Calu3 (cell line): ENCODE results near the gene ADAM11. TPM values are rescaled to one million over a fixed set of nuclear protein-coding genes. Genes with fewer than 3 reads are reported as not detected.
"Not testable (repeated sequence)": the region's sequence is repeated elsewhere in the genome, so short reads cannot be mapped to it uniquely, and the experiment has no call there.

Source experiments
- BruUV-seq: library from RNA; stranded (reverse); fragments of 400-500 nt; replicated peaks from 2 replicates; lab custom pipeline; 2021; lab: Mats Ljungman, UMichigan
- CTCF ChIA-PET: fragments of 300-600 bp; sonication (Branson Sonifier 250); formaldehyde crosslinking; loops from one replicate; lab custom pipeline; 2022; ENCODE audit warnings: antibody characterized with exemption; lab: Charles Lee
- DNase-seq: peaks from one replicate; pipeline ENCODE4 v3.0.0; 2022
- H3K27ac Mint-ChIP-seq: one replicate; pipeline ENCODE4 v1.8.0; 2022; ENCODE audit warnings: mixed read lengths; ENCODE audit not compliant: unreplicated experiment
- H3K27me3 Mint-ChIP-seq: one replicate; pipeline ENCODE4 v1.8.0; 2022; ENCODE audit warnings: mixed read lengths; ENCODE audit not compliant: unreplicated experiment
- H3K36me3 Mint-ChIP-seq: one replicate; pipeline ENCODE4 v1.8.0; 2022; ENCODE audit warnings: mild to moderate bottlenecking, moderate library complexity, mixed read lengths; ENCODE audit not compliant: insufficient read depth, unreplicated experiment
- H3K4me1 Mint-ChIP-seq: one replicate; pipeline ENCODE4 v1.8.0; 2022; ENCODE audit warnings: mild to moderate bottlenecking, low read depth, mixed read lengths; ENCODE audit not compliant: unreplicated experiment
- H3K4me3 Mint-ChIP-seq: one replicate; pipeline ENCODE4 v1.8.0; 2022; ENCODE audit warnings: mild to moderate bottlenecking, low read depth, moderate library complexity, mixed read lengths; ENCODE audit not compliant: unreplicated experiment
- H3K9me3 Mint-ChIP-seq: one replicate; pipeline ENCODE4 v1.8.0; 2022; ENCODE audit warnings: low read depth, mixed read lengths; ENCODE audit not compliant: unreplicated experiment
- intact Hi-C: fragments of 100-400 bp; cut with micrococcal nuclease; formaldehyde crosslinking; loops from one replicate; pipeline ENCODE4 v1.10.0; 2022; ENCODE audit not compliant: unreplicated experiment
- total RNA-seq: library from RNA; stranded (reverse); gene quantifications from 2 replicates; pipeline ENCODE4 v1.2.3, GENCODE V29; 2022
- TF ChIP-seq, protein P1 (sequence below): fragments of 200-600 bp; IDR thresholded peaks from one replicate; pipeline ENCODE4 v1.8.0; 2022; ENCODE audit warnings: antibody characterized with exemption; ENCODE audit not compliant: unreplicated experiment

The ADAM11 gene
- total RNA-seq, 1 experiment from 2014 or later, result 0.57 TPM

DNA sequence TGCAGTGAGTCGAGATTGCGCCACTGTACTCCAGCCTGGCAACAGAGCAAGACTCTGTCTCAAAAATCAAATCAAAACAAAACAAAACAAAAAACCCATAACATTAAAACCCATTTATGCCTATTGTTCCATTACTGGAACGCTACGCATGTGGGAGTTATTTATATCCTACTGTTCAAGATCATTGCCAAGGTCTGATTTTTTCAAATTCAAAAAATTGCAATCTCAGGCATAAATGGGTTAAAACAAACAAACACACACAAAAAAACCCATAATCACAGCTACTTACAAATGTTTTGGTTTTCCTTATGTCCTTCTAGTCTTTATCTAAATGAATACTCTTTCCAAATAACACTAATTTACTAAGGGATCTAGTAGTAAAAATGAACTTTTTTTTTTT lies 53.5 kb downstream of the ADAM11 start:
- CTCF ChIA-PET, result no interaction called here
- peaks cover 18% of the 10 kb centered on the region for H3K36me3 Mint-ChIP-seq

DNA sequence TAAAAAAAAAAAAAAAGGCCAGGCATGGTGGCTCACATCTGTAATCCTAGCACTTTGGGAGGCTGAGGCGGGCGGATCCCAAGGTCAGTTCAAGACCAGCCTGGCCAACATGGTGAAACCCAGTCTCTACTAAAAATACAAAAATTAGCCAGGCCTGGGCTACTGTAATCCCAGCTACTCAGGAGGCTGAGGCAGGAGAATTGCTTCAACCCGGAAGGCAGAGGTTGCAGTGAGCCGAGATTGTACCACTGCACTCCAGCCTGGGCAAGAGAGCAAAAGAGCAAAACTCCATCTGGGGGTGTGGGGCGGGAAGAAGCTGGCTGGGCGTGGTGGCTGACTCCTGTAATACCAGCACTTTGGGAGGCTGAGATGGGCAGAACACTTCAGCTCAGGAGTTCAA lies 59.7 kb downstream of the ADAM11 start:
- BruUV-seq, H3K9me3 Mint-ChIP-seq, DNase-seq, H3K27me3 Mint-ChIP-seq, H3K4me3 Mint-ChIP-seq, intact Hi-C loops, H3K27ac Mint-ChIP-seq: not testable (repeated sequence)
- H3K4me1 Mint-ChIP-seq, result peaks cover 63% of the 10 kb centered on the region
- CTCF ChIA-PET, result interaction anchor here (0.7 kb wide), 1 partner anchor 58 kb away, joined by 5 read pairs; no protein-coding TSS in a partner anchor
- H3K36me3 Mint-ChIP-seq, result peaks cover 47% of the 10 kb centered on the region

More for the DNA sequence above, 53.5 kb downstream of the ADAM11 start:
- no peak overlapping the region for H3K27ac Mint-ChIP-seq
- BruUV-seq, result no TSS peak
- H3K4me1 Mint-ChIP-seq, result peaks cover 47% of the 10 kb centered on the region
- TF ChIP-seq, protein P1, sequence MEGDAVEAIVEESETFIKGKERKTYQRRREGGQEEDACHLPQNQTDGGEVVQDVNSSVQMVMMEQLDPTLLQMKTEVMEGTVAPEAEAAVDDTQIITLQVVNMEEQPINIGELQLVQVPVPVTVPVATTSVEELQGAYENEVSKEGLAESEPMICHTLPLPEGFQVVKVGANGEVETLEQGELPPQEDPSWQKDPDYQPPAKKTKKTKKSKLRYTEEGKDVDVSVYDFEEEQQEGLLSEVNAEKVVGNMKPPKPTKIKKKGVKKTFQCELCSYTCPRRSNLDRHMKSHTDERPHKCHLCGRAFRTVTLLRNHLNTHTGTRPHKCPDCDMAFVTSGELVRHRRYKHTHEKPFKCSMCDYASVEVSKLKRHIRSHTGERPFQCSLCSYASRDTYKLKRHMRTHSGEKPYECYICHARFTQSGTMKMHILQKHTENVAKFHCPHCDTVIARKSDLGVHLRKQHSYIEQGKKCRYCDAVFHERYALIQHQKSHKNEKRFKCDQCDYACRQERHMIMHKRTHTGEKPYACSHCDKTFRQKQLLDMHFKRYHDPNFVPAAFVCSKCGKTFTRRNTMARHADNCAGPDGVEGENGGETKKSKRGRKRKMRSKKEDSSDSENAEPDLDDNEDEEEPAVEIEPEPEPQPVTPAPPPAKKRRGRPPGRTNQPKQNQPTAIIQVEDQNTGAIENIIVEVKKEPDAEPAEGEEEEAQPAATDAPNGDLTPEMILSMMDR, result no peak
- intact Hi-C loops, result no loop called here
- H3K4me3 Mint-ChIP-seq, result no peak overlapping the region
- DNase-seq, result no peak
- H3K9me3 Mint-ChIP-seq, result no peaks in the 10 kb centered on the region
- no peaks in the 10 kb centered on the region for H3K27me3 Mint-ChIP-seq

DNA sequence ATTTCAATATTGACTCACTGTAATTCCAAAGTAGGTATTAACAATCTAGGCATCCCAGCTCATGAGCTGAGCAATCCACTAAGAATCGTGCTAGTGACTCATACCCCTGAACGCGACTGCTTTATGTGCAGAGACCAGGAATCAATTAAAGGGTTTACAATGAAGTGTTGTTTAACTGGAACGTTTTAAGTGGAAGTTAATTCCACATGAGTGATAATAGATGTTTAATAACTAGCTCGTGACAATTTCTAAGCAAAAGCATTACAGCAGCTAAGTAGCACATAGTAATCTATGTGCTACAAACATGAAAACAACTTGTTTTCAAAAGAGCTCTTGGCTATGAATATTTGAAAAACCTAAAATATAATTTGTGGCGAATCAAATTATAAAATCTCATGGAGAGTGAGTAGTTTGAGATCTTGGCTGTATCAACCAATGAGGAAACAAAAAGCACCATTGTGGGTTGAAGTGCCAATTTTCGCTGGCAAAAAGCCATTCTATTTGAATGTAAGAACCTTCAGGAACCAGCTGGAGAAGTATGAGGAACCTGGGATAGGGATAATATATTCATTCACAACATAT lies 61.9 kb downstream of the ADAM11 start:
- CTCF ChIA-PET, result interaction anchor here (0.6 to 2.1 kb wide), 8 partner anchors 8 to 1452 kb away, joined by 3 to 13 read pairs (median 5); partner anchors contain the start of gene EFTUD2
- Mint-ChIP-seq H3K27ac (peak overlapping the region; percentile 81), H3K4me1 (peaks cover 54% of the 10 kb centered on the region), H3K9me3 (no peaks in the 10 kb centered on the region), H3K4me3 (peak overlapping the region; percentile 43), H3K36me3 (peaks cover 39% of the 10 kb centered on the region), H3K27me3 (no peaks in the 10 kb centered on the region)
- TF ChIP-seq, protein P1, result no peak
- TSS peak; percentile 4 for BruUV-seq
- DNase-seq, result peak; percentile 74
- intact Hi-C loops, result no loop called here

DNA sequence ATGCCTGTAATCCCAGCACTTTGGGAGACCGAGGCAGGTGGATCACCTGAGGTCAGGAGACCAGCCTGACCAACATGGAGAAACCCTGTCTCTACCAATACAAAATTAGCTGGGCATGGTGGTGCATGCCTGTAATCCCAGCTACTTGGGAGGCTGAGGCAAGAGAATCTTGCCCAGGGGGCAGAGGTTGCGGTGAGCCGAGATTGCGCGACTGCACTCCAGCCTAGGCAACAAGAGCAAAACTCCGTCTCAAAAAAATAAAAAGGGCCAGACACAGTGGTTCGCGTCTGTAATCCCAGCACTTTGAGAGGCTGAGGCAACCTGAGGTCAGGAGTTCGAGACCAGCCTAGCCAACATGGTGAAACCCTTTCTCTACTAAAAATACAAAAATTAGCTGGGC lies 66.4 kb downstream of the ADAM11 start:
- H3K4me3 Mint-ChIP-seq, H3K27me3 Mint-ChIP-seq, H3K27ac Mint-ChIP-seq, H3K9me3 Mint-ChIP-seq, DNase-seq, BruUV-seq, CTCF ChIA-PET: not testable (repeated sequence)
- Mint-ChIP-seq H3K36me3 (peaks cover 41% of the 10 kb centered on the region), H3K4me1 (peaks cover 43% of the 10 kb centered on the region)
- intact Hi-C loops, result loop anchor here (5.0 kb wide), 1 partner anchor 42 kb away; no protein-coding TSS in a partner anchor

DNA sequence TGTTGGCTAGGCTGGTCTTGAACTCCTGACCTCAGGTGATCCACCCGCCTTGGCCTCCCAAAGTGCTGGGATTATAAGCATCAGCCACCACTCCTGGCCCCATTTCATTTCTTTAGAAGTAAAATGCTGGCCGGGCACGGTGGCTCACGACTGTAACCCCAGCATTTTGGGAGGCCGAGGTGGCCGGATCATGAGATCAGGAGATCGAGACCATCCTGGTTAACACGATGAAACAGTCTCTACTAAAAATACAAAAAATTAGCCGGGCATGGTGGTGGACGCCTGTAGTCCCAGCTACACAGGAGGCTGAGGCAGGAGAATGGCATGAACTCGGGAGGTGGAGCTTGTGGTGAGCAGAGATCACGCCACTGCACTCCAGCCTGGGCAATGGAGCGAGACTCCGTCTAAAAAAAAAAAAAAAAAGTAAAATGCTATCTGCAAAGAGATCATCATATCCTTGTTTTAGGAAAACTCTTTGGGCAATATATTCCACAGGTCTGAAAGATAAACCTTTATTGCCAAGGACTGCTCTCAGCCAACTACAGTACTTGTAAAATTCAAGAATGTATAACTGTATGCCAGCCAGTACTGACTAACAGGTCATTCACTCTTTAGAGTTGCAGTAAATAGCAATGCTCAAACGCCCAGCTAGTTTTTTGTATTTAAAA lies 67.5 kb downstream of the ADAM11 start:
- BruUV-seq, result no TSS peak
- Mint-ChIP-seq H3K4me3 (peak overlapping the region; percentile 30), H3K27ac (no peak overlapping the region), H3K27me3 (no peaks in the 10 kb centered on the region), H3K9me3 (no peaks in the 10 kb centered on the region), H3K4me1 (peaks cover 37% of the 10 kb centered on the region), H3K36me3 (peaks cover 37% of the 10 kb centered on the region)
- CTCF ChIA-PET, result no interaction called here
- TF ChIP-seq, protein P1, result no peak
- intact Hi-C loops, result loop anchor here (5.0 kb wide), 1 partner anchor 41 kb away; no protein-coding TSS in a partner anchor
- no peak for DNase-seq
